Measurements from ENCODE around the gene EFTUD2. TPM values are rescaled to one million over a fixed set of nuclear protein-coding genes. Genes with fewer than 3 reads are reported as not detected.

EFTUD2 gene
- total RNA-seq, 1 experiment from 2014 or later = 162 TPM

DNA sequence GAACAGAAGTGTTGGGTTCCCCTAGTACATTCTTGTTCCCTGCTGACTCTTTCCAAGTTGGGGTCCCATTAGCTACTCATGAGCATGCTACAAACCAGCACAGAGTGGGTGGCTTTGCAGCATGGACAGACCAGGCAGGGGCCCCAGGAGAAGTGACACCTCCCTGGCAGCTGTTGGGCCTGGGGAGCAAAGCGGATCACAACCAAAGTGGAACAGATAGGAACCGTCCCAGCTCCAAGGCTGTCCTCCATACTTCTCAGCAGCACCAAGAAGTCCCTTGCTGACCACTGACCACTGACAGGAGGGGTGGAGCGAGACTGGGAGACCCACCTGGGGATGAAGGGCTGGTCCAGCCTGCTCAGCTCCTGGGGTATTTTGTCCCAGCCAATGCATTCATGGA lies 28.5 kb upstream of the EFTUD2 start:
- CTCF ChIA-PET = interaction anchor here (1.8 to 2.0 kb wide), 3 partner anchors 17 to 208 kb away, joined by 5 to 10 read pairs (median 6); partner anchors contain the start of gene ACBD4
- ATAC-seq = no peak
- POLR2A ChIA-PET = no interaction called here
- no peak overlapping the region for H3K4me3 Mint-ChIP-seq
- H3K27me3 Mint-ChIP-seq (ENCODE audit: low read depth) = no peaks in the 10 kb centered on the region
- TF ChIP-seq EMX1 (CRISPR knock-in tag; IDR thresholded peaks at IDR 0.05) (no peak), FOXK1 (CRISPR knock-in tag; IDR thresholded peaks at IDR 0.05) (no peak), ZBTB21 (CRISPR knock-in tag; IDR thresholded peaks at IDR 0.05; ENCODE audit: borderline replicate concordance) (no peak), MAX (CRISPR knock-in tag; IDR thresholded peaks at IDR 0.05) (no peak), ATF2 (CRISPR knock-in tag; IDR thresholded peaks at IDR 0.05; ENCODE audit: borderline replicate concordance, low read depth) (no peak), SOX15 (CRISPR knock-in tag; IDR thresholded peaks at IDR 0.05) (no peak), AR (CRISPR knock-in tag; IDR thresholded peaks at IDR 0.05) (no peak), NR3C1 (CRISPR knock-in tag; conservative IDR thresholded peaks at IDR 0.05; ENCODE audit: low read depth) (no peak), ZNF423 (CRISPR knock-in tag; IDR thresholded peaks at IDR 0.05) (no peak)
- TF ChIP-seq, protein P1, sequence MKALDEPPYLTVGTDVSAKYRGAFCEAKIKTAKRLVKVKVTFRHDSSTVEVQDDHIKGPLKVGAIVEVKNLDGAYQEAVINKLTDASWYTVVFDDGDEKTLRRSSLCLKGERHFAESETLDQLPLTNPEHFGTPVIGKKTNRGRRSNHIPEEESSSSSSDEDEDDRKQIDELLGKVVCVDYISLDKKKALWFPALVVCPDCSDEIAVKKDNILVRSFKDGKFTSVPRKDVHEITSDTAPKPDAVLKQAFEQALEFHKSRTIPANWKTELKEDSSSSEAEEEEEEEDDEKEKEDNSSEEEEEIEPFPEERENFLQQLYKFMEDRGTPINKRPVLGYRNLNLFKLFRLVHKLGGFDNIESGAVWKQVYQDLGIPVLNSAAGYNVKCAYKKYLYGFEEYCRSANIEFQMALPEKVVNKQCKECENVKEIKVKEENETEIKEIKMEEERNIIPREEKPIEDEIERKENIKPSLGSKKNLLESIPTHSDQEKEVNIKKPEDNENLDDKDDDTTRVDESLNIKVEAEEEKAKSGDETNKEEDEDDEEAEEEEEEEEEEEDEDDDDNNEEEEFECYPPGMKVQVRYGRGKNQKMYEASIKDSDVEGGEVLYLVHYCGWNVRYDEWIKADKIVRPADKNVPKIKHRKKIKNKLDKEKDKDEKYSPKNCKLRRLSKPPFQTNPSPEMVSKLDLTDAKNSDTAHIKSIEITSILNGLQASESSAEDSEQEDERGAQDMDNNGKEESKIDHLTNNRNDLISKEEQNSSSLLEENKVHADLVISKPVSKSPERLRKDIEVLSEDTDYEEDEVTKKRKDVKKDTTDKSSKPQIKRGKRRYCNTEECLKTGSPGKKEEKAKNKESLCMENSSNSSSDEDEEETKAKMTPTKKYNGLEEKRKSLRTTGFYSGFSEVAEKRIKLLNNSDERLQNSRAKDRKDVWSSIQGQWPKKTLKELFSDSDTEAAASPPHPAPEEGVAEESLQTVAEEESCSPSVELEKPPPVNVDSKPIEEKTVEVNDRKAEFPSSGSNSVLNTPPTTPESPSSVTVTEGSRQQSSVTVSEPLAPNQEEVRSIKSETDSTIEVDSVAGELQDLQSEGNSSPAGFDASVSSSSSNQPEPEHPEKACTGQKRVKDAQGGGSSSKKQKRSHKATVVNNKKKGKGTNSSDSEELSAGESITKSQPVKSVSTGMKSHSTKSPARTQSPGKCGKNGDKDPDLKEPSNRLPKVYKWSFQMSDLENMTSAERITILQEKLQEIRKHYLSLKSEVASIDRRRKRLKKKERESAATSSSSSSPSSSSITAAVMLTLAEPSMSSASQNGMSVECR (CRISPR knock-in tag; IDR thresholded peaks at IDR 0.05; ENCODE audit: borderline replicate concordance) = no peak
- no peaks in the 10 kb centered on the region for H3K9me3 Mint-ChIP-seq
- H3K36me3 Mint-ChIP-seq = peaks cover 62% of the 10 kb centered on the region
- no peak overlapping the region for H3K27ac Mint-ChIP-seq
- peaks cover 2% of the 10 kb centered on the region; the same call in 1 of the 2 replicates for H3K4me1 Mint-ChIP-seq
- no peak for DNase-seq (ENCODE audit: low spot score)

- POLR2A ChIA-PET = no interaction called here
- H3K36me3 Mint-ChIP-seq = peaks cover 59% of the 10 kb centered on the region
- H3K4me3 Mint-ChIP-seq = no peak overlapping the region
Measured at GRCh38 chr17:44926821-44927525, 27.7 kb upstream of the EFTUD2 start.

More at GRCh38 chr17:44926821-44927525, 27.7 kb upstream of the EFTUD2 start:
- DNase-seq (ENCODE audit: low spot score) (no peak), ATAC-seq (no peak)
- no peaks in the 10 kb centered on the region for H3K9me3 Mint-ChIP-seq
- H3K27me3 Mint-ChIP-seq (ENCODE audit: low read depth) = no peaks in the 10 kb centered on the region
- no peak for TF ChIP-seq NR3C1 (CRISPR knock-in tag; conservative IDR thresholded peaks at IDR 0.05; ENCODE audit: low read depth)
- TF ChIP-seq, protein P2, sequence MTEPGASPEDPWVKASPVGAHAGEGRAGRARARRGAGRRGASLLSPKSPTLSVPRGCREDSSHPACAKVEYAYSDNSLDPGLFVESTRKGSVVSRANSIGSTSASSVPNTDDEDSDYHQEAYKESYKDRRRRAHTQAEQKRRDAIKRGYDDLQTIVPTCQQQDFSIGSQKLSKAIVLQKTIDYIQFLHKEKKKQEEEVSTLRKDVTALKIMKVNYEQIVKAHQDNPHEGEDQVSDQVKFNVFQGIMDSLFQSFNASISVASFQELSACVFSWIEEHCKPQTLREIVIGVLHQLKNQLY (CRISPR knock-in tag; IDR thresholded peaks at IDR 0.05) = no peak
- TF ChIP-seq CTCF (IDR thresholded peaks at IDR 0.05) = no peak
- no peak for TF ChIP-seq ZNF219 (CRISPR knock-in tag; IDR thresholded peaks at IDR 0.05; ENCODE audit: borderline replicate concordance)
- TF ChIP-seq, protein P3, sequence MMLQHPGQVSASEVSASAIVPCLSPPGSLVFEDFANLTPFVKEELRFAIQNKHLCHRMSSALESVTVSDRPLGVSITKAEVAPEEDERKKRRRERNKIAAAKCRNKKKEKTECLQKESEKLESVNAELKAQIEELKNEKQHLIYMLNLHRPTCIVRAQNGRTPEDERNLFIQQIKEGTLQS (CRISPR knock-in tag; conservative IDR thresholded peaks at IDR 0.05) = no peak
- CTCF ChIA-PET = interaction anchor here (0.6 to 2.0 kb wide), 4 partner anchors 16 to 226 kb away, joined by 3 to 10 read pairs (median 6); partner anchors contain the start of gene ACBD4
- H3K4me1 Mint-ChIP-seq = peaks cover 3% of the 10 kb centered on the region; the same call in 1 of the 2 replicates
- no peak overlapping the region for H3K27ac Mint-ChIP-seq

Data from WTC11 (cell line).